NB4 (cell line): ENCODE results near the gene ITGA4.

Experiments
- CTCF ChIP-seq: IDR thresholded peaks from one replicate; pipeline ENCODE4 v1.5.1; 2012; ENCODE audit warnings: low read depth, low read length
- MYC ChIP-seq: IDR thresholded peaks from 2 replicates; pipeline ENCODE4 v1.6.1; 2011; ENCODE audit warnings: low read depth, low read length

DNA sequence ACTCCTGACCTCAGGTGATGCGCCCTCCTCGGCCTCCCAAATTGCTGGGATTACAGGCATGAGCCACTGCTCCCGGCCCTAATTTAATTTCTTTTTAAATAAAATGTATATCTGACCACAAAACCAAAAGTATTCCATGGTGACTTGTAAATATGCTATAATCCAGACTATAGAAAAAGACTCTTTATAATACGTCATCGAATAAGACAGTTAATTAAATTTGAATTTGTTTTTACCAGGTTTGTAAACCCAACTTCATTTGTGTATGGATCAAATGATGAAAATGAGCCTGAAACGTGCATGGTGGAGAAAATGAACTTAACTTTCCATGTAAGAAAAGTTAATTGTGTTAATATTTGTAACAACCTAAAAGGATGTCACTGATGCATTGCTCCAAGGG, 69.9 kb downstream of the ITGA4 start:
- TF ChIP-seq CTCF (no peak), MYC (no peak)
